ENCODE measurements around the gene ZC3H14.
A peak's percentile ranks its signal among the peaks of the same experiment; 100 is the strongest.

Gene ZC3H14

DNA sequence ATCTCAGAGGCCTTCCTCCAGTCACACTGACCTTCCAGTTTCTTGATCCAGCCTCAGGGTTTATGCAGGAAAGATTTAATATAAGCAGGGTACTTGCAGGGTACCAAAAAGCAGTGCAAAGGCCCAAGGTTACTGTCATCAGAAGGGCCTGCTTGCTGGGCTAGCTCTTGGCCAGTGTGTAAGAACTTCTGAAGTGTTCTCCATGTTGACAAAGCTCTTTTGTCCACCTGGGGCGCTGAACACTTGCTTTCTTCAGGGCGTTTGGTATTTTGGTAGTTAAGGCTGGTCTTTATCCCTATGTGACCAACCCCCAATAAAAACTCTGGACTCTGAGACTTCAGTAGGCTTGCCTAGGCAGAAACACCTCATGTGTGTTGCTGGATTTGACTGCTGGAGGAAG lies 69.7 kb downstream of the ZC3H14 start:
- DNase-seq, result no peak
- TF ChIP-seq, protein P1, sequence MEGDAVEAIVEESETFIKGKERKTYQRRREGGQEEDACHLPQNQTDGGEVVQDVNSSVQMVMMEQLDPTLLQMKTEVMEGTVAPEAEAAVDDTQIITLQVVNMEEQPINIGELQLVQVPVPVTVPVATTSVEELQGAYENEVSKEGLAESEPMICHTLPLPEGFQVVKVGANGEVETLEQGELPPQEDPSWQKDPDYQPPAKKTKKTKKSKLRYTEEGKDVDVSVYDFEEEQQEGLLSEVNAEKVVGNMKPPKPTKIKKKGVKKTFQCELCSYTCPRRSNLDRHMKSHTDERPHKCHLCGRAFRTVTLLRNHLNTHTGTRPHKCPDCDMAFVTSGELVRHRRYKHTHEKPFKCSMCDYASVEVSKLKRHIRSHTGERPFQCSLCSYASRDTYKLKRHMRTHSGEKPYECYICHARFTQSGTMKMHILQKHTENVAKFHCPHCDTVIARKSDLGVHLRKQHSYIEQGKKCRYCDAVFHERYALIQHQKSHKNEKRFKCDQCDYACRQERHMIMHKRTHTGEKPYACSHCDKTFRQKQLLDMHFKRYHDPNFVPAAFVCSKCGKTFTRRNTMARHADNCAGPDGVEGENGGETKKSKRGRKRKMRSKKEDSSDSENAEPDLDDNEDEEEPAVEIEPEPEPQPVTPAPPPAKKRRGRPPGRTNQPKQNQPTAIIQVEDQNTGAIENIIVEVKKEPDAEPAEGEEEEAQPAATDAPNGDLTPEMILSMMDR (IDR thresholded peaks at IDR 0.05), result no peak
- no peaks in the 10 kb centered on the region for H3K4me1 Mint-ChIP-seq

DNA sequence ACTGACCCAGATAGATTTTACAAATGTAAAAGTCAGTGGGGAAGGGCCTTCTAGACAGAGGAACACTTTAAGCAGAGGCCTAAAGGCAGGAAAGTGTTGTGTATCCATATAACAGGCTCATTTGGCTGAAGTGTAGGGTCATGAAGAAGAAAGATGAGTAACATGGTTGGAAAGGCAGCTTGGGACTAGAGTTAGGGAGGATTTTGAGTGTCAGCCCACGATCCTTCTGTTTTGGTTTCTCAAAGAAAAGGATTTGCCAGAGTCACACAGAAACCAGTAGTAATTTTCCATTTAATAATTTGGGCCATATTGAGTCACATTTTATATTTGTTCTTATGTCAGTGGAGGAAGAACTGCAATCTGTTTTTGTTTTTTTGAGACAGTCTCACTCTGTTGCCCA lies 76.4 kb downstream of the ZC3H14 start:
- H3K9me3 Mint-ChIP-seq, result peaks cover 24% of the 10 kb centered on the region

More for the DNA sequence above, 69.7 kb downstream of the ZC3H14 start:
- Mint-ChIP-seq H3K4me3 (no peak overlapping the region), H3K36me3 (ENCODE audit: low read depth) (no peaks in the 10 kb centered on the region), H3K9me3 (no peaks in the 10 kb centered on the region), H3K27me3 (ENCODE audit: low read depth, poor library complexity) (peaks cover 3% of the 10 kb centered on the region), H3K27ac (no peak overlapping the region)

DNA sequence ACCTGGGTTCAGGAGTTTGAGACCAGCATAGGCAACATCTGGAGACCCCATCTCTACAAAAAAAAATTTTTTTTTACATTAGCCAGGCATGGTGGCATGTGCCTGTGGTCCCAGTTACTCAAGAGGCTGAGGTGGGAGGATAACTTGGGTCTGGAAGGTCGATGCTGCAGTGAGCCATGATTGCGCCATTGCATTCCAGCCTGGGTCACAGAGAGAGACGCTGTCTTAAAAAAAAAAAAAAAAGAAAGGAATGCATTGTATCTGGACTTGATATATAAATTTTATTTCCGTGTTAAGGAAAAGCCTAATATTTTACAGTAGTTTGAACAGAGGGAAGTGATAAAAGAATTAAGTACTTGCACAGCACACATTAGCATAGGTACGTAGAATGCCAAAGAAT lies 97.2 kb downstream of the ZC3H14 start:
- H3K4me1 Mint-ChIP-seq, result no peaks in the 10 kb centered on the region
- DNase-seq, result no peak
- H3K27me3 Mint-ChIP-seq (ENCODE audit: low read depth, poor library complexity), result peaks cover 6% of the 10 kb centered on the region
- no peak overlapping the region for H3K4me3 Mint-ChIP-seq
- H3K9me3 Mint-ChIP-seq, result peaks cover 16% of the 10 kb centered on the region
- TF ChIP-seq, protein P1 (IDR thresholded peaks at IDR 0.05), result no peak
- H3K27ac Mint-ChIP-seq, result no peak overlapping the region
- H3K36me3 Mint-ChIP-seq (ENCODE audit: low read depth), result no peaks in the 10 kb centered on the region

More for the DNA sequence above, 76.4 kb downstream of the ZC3H14 start:
- H3K27ac Mint-ChIP-seq, result peak overlapping the region; percentile 29
- no peaks in the 10 kb centered on the region for H3K4me1 Mint-ChIP-seq
- H3K4me3 Mint-ChIP-seq, result no peak overlapping the region
- H3K36me3 Mint-ChIP-seq (ENCODE audit: low read depth), result no peaks in the 10 kb centered on the region
- DNase-seq, result no peak
- TF ChIP-seq, protein P1 (IDR thresholded peaks at IDR 0.05), result no peak
- H3K27me3 Mint-ChIP-seq (ENCODE audit: low read depth, poor library complexity), result peaks cover 3% of the 10 kb centered on the region

DNA sequence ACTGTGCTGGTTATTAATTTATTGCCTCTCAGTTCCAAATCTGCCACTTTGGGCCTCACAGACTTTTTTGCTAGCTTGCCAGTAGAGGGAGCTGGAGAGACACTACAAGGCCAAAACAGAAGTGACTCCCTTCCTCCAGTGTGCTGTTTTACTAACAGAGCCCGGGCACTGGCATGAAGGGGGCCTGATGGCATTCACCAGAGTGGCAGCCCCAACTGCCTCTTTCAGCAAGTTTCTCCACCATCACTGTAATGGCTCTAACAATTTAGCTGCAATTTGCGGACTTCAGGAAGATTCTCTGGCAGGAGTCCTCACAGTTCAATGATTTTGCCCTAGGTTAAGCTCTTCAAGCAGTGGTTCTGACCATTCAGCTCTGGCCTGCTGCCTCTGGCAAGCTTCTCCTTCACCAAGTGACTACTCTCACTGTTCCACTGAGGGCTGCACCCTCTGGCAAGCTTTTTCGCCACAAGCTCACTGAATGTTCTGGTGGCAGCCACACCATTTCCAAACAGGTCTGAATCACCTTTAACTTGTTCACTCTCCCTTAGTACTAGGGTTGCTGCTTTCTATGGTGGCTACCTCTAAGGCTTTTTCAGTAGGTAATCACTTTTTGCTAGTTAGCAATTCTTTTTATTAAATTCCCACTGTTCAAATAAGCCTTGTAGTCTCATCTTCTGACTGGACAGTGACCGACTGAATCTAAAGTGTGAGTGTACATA lies 104.9 kb downstream of the ZC3H14 start:
- no peaks in the 10 kb centered on the region for H3K36me3 Mint-ChIP-seq (ENCODE audit: low read depth)
- H3K4me1 Mint-ChIP-seq, result peaks cover 12% of the 10 kb centered on the region
- H3K27ac Mint-ChIP-seq, result no peak overlapping the region
- no peak overlapping the region for H3K4me3 Mint-ChIP-seq
- DNase-seq, result peak; percentile 52
- H3K9me3 Mint-ChIP-seq, result peaks cover 15% of the 10 kb centered on the region
- TF ChIP-seq, protein P1 (IDR thresholded peaks at IDR 0.05), result peak; percentile 88
- H3K27me3 Mint-ChIP-seq (ENCODE audit: low read depth, poor library complexity), result peaks cover 14% of the 10 kb centered on the region

DNA sequence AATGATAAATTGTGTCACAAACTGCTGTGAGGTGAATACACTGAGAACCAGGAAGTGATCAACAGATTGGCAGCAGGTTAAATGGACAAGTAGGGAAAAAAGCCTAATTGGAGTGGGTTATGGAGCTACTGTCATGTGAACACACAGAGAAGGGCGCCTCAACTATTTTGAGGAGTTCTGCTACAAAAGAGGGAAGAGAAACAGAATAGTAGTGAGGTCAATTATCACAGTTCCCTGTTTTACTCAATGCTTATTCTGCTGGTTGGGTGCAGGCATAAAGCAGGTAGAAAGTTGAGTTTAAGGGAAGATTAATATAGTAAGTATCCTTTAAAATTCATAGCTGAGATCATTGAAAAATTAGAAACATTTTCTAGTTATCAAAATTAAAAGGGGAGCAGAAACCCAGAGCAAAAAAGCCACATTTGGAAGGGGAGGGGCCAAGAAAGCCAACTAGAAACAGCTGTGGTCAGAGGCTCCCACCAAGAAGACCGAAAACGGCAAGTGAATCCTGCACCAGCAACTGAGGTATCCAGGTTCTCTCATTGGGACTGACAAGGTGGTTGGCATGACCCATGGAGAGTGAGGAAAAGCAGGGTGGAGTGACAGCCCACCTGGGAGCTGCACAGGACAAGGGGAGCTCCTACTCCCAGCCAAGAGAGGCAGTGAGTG lies 105.7 kb downstream of the ZC3H14 start:
- no peak overlapping the region for H3K4me3 Mint-ChIP-seq
- peaks cover 12% of the 10 kb centered on the region for H3K4me1 Mint-ChIP-seq
- no peak overlapping the region for H3K27ac Mint-ChIP-seq
- TF ChIP-seq, protein P1 (IDR thresholded peaks at IDR 0.05), result no peak
- DNase-seq, result no peak
- H3K27me3 Mint-ChIP-seq (ENCODE audit: low read depth, poor library complexity), result peaks cover 14% of the 10 kb centered on the region
- H3K36me3 Mint-ChIP-seq (ENCODE audit: low read depth), result no peaks in the 10 kb centered on the region
- H3K9me3 Mint-ChIP-seq, result peaks cover 15% of the 10 kb centered on the region
